GM18519 (cell line): ENCODE data around the gene HELB.
"Not testable (repeated sequence)": the region's sequence is repeated elsewhere in the genome, so short reads cannot be mapped to it uniquely, and the experiment has no call there.

Source experiments
- ATAC-seq: cut with Tn5 transposase; IDR thresholded peaks from one replicate; pipeline ENCODE4 v1.9.1; 2021; ENCODE audit warnings: mild to moderate bottlenecking, moderate library complexity; ENCODE audit not compliant: unreplicated experiment, low FRiP score

The HELB gene

DNA sequence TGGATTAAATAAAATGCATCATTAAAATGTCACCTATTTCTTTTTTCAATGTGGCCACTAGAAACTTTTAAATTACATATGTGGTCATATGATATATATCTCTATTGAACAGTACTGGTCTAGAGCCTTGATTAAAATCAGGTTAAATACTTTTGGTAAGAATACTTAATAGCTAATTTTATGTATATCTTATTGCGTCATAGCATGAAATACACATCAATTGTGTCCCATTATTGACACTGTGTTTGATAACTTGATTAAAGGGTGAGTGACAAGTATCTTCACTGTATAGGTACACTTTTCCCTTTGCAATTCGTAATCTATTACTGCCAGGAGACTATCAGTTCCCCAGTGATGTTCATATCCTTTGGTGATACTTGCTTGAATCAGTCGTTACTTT is 4.4 kb upstream of the HELB start:
- no peak for ATAC-seq

DNA sequence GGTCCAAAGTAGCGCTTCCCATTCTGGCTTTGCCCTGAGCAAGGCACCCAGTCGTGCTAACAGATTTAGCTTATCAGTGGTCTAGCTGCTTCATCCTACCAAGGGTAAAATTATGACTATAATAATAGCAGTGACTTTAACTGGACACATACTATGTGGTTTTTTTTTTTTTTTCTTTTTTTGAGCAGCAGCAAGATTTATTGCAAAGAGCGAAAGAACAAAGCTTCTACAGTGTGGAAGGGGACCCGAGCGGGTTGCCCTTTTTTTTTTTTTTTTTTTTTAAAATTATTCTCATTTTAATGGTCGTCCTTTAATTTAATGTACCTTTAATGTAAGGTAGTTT is 505 bp downstream of the HELB start:
- no peak for ATAC-seq

DNA sequence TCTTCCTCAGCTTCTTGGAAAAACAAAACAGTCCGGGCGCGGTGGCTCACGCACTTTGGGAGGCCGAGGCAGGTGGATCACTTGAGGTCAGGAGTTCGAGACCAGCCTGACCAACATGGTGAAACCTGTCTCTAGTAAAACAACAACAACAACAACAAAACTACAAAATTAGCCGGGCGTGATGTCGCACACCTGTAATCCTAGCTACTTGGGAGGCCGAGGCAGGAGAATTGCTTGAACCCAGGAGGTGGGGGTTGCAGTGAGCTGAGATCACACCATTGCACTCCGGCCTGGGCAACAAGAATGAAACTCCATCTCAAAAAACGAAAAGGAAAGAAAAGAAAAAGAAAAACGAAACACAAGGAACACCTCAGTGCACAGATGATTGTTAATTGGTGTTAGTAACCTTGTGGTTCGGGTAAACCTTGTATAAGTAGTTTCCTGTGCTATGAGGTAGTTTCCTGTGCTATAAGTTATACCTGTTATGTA is 1.1 kb downstream of the HELB start:
- not testable (repeated sequence) for ATAC-seq

DNA sequence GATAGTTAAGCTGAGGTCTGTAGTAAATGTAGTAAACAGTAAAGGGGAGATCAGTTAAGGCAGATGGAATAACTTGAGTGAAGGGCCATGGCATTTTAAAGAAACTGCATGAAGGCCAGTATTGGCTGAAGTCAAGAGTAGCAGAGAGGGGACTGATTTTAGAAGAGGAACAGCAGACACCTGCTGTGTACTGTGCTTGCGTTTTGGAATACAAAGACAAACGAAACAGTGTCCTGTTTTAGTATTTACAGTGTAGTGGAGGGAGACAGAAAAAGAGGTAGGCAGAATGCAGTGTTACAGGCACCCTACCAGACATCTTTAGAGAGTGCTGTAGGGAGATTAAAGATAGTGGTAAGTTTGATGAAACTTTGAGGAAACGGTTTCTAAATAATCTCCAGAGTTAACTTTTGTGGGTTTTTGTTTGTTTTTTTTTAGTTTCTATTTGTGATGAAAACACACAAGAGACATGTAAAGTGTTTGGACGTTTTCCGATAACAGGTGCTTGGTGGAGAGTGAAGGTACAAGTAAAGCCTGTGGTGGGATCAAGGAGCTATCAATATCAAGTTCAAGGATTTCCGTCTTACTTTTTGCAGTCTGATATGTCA is 2.1 kb downstream of the HELB start:
- ATAC-seq, result no peak

DNA sequence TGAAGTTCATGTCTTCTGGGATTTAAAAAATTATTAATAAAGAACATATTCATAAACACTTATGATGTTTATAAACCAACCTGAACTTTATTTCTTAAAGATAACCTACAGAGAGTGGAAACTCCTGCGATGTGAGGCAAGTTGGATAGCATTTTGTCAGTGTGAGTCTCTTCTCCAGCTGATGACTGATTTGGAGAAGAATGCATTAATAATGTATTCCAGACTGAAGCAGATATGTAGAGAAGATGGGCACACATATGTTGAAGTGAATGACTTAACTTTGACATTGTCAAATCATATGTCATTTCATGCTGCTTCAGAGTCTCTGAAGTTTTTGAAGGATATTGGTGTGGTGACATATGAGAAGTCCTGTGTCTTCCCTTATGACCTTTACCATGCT is 7.3 kb downstream of the HELB start:
- ATAC-seq, result no peak

DNA sequence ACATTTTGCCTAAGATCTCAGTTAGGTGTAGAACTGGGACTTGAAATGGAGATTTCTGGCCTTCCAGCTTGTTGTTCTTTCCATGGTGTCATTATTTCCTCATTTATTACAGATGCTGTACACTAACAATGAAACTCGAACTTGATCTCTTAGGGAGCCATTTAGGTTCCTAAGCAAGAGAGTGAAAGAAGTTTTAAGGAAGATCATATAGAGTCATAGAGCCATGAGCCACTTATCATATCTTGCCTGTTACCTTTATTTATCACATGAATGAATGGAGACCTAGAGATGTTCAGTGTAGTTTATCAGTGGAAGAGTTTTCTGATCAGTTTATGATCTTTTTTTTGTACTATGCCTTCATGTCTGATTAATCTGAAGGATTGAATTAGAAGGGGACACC is 9.9 kb downstream of the HELB start:
- ATAC-seq, result no peak

DNA sequence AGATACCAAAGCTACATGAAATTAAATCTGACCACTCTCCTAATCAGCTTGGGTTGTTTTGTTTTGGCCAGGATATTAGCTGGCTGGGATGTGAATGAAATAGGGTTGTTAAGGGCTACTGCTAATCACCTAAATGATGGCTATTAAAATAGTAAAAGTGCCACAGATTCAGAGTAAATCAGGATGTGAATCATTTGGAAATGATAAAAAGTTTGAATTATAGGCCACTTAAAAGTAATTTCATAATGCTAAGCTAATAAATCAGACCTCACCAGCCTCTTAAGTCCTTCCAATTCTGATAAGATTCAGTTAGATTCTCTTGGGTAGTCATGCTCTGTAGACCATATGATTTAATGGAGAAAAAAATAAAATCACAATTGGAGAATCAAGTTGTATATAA is 12.0 kb downstream of the HELB start:
- no peak for ATAC-seq

DNA sequence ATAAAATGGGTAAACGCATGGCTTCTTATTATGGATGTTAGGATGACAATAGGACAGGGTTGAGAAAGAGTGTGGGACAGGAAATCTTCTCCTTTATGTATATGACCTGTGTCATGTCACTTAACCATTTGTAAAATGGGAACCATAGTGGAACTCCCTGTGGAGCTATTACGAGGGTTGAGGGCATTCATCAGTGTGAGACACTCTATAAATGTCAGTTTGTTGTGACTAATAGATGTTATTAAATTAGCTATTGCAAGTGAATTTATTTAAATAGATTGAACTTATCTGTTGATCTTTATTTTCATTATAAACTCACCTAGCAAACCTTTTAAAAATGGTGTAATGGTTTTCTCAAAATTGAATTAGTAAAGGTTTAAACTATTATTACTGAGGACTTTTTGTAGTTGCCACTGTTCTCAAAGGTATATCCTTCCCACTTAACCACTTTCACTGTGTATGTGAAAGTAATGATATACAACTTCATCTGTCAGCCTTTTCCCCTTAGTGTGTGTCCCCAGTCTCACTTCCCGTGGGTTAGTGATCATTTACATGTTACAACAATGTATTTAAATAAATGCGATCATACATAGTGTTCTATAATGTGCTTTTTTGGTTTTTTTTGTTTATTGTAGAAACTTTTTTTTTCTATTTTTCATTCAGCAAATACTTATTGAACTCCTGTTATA is 17.1 kb downstream of the HELB start:
- ATAC-seq, result no peak

DNA sequence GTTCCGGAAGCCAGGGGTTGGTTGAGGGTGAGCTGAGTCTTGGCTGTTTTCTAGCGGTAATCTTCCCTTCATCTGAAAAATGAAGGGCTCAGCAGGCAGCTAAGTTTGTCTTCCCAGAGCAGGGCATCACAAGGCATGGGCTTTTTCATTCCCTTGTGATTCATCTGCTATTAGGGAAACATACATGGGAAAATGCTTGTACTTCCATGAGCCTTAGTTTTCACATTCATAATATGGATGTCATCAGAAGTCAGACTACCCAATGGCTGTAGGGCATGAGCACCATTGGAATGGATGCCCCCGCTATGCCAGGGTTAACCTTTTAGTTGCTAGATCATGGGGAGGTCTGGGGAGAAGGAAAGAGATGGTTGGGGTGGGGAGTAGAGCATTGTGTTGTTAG is 18.7 kb downstream of the HELB start:
- no peak for ATAC-seq

DNA sequence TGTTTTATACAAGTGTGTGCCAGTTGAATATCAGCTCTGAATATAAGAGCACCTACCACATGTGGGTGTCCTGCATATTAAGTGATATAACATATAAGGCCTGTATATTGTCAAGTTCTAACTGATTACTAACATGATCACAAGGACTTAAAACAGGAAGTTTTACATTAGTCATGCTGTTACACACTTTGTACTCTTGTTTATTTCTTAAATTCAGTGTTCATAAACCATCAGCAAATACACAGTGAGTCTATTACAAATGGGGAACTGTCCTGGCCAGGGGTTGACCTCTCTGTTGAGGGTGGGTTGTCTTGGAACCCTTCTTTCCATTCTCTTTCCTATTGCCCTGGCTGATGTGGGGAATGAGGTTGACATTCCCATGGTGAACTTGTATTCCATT is 19.1 kb downstream of the HELB start:
- no peak for ATAC-seq

DNA sequence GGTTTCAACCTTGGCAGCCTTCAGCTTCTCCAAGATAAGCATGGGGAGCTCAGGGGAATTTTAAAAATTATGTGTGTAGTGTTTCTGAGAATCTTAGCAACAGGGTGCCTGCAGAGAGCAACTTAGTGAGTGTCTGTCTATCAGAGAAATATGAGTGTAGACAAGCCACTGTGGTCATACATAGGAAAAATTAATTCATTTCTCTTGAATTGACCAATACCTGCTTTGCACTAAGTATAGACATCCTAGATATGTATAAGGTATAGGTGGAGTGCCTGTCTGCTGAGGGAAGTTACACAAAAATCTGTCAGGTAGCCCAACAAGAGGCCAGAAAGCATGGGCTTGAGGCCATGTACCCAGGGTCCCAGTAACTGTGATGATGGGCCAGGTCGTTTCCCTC is 20.7 kb downstream of the HELB start:
- ATAC-seq, result no peak

DNA sequence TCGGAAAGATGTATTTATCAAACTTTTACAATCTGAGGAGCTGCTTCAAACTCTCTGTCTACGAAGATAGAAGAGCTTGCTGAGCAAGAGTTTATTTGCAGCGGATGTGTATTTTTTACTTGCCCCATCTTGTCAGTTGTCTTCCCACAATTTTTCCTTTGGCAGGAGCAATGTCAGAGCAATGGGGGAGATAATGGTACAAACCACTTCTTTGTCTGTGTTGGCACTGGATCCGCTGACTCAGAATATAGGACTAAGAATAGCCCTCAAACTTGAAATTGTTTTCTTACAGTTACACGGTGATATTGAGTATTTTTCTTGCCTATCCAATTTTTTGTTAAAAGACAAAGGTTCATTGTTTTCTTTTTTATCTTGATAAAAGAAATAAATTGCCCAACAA is 27.6 kb downstream of the HELB start:
- no peak for ATAC-seq

DNA sequence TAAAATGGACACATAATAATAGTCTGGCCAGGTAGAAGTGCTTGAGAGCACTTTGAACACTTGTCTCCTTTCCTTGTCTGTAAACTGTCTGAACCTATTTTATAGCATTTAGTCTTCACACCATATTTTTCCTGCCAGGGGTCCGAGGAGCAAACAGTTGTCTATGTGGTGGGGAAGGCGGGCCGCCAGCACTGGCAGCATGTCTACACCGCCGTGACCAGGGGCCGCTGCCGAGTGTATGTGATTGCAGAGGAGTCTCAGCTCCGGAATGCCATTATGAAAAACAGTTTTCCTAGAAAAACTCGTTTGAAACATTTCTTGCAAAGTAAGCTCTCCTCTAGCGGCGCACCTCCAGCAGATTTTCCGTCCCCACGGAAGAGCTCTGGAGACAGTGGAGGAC is 28.7 kb downstream of the HELB start:
- ATAC-seq, result no peak

DNA sequence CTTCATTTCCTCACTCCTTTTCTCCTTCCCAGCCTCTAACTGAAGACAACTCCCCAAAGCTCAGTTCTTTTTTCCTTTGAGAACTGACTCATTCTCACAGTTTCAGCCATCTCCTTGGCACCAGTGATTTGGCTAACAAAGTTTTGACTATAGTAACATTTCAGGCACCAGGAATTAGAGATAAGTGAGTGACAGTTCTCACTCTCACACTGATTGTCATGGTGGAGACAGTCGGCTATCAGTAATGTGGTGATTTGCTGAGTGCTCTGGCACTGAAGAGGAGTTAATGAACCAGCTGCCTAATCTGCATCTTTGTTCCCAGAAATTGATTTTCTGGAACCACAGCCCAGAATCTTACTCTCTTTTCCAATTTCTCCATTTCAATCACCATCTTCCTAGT is 29.5 kb downstream of the HELB start:
- no peak for ATAC-seq

DNA sequence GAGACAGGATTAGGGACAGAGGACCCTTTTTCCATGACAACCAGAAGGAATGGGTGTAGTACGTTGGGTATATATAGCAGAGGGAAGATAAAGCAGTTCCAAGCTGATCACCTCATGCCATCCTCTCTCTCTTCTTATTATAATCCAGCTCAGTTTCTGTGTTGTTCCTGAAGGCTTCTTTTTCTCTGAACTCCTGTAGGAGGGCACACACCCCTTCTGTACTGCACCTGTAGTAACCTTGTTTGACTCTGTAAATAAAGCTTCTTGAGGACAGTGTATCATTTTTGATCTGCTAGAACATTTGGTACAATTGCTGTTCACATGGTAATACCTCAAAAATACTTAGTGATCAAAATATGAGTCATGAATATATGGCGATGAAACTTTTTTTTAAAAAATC is 33.5 kb downstream of the HELB start:
- ATAC-seq, result no peak

DNA sequence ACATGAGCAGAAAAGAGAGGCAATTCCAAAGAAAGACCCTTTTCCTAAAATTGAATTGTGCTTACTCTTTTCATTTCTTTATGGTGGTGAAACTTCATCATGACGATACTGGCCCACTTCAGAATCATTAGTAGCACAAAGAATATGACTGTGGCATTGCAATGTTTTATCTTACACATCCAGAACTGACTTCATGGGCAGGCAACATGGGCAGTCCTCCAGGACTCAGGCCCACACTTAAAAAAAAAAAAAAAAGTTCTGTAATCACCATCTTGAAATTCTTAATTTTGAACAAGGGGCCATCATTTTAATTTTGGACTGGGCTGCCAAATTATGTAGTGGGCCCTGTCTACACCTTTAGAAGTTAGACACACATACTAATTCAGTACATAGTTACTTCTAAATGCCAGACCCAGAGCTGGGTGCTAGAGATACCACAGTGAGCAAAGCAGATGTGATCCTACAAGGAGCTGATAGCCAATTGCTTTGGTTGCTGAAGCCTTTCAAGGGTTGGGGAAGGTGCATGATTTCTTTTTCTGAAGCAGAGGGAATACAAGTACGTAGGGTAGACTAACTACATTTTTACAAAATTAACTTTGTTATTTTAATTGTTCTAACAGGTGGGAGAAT is 35.2 kb downstream of the HELB start:
- ATAC-seq, result no peak

DNA sequence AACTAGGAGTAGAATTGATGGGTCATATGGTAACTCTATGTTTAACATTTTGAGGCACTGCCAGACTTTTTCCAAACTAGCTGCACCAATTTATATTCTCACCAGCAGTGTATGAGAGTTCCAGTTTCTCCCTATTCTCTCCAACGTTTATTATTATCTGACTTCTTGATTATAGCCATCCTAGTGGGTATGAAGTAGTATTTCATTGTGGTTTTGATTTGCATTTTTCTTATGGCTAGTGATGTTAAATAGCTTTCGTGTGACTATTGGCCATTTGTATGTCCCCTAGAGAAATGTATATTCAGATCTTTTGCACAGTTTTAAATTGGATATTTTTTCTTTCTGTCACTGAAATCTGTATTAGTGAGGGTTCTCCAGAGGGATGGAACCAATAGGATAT is 37.8 kb downstream of the HELB start:
- ATAC-seq, result no peak

DNA sequence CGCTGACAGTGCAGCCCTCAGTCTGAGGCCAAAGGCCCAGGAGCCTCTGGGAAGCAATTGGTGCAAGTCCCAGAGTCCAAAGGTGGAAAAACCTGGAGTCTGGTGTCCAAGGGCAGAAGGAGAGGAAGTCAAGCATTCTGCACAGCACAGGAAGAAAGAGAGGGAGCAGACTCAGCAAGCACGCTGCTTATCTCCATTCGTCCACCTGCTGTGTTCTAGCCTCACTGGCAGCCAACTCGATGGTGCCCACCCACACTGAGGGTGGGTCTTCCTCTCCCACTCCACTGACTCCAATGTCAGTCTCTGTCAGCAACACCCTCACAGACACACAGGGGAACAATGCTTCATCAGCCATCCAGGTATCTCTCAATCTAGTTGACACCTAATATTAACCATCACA is 38.8 kb downstream of the HELB start:
- no peak for ATAC-seq

DNA sequence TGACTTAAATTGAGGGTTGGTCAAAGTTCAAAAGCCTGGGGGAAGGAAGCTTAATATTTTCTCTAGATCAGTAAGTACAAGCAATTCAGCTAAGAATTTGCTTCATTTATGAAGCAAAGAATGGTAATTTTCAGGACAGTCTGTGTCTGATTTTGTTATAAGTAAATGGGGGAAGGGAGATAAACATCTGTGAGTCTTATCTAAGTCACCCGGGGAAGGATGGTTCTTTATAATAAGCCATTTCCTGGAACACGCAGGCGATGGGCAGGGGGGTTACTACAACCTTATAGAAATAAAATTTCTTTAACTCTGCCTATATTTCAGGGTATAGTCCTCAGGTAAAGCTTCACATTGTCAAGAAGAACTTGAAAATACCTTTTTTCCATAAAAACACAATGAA is 42.9 kb downstream of the HELB start:
- ATAC-seq, result no peak

DNA sequence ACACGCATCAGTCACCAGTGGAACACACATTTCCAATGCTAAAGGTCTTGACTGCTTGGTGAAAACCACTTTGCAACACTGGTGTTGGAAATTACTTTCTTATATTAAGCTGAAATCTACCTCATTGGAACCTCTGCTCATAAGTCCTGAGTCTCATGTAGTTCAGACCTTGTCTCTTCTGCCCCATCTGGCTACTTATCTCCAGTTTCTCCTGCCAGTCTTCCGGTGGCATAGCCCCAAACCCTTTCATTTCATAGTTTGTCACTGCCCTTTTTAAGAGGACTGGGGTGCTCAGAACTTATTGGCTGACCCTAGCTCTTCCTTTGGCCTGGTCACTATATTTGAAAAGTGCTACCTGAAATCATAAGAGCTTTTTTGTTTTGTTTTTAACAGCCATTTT is 43.7 kb downstream of the HELB start:
- no peak for ATAC-seq

DNA sequence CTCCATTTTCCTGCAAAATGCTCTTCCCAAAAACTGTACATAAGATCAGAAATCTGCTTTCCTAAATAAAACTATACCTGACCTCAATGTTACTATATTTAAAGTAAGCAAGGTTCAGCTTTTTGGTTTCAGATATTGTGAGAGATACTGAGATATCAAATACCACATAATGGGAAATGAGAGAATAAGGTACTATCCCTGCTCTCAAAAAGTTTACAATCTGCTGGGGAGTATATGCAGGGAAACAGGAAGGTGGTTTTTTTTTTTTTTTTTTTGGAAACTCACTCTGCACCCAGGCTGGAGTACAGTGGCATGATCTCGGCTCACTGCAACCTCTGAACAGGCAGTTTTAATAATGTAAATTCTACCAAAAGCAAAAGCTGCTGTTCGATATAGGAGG is 49.0 kb downstream of the HELB start:
- ATAC-seq, result no peak

DNA sequence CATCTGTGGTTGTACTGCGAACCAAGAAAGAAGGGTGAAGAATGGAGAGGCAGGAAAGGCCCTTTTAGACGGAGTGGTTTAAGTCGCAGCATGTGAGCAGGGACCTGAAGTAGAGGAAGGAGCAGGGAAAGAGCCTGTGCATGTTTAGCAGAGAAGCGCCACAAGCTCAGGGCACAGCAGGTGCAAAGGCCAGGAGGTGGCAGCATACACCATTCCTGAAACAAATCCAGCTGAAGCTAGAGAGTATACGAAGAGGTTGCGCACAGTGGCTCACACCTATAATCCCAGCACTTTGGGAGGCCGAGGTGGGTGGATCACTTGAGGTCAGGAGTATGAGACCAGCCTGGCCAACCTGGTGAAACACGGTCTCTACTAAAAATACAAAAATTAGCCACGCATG is 49.9 kb downstream of the HELB start:
- ATAC-seq, result no peak
